Pancreas (tissue), 10 donors: Measurements from ENCODE around the gene SFRP5. TPM values are rescaled to one million over a fixed set of nuclear protein-coding genes. Genes with fewer than 3 reads are reported as not detected.

ENCODE experiments used
- ATAC-seq, 4 donors: fragments of 200-7000 bp; cut with Tn5 transposase; one replicate each; pipeline versions ENCODE4 v1.8.0 to v1.9.1; 2020; ENCODE audit warnings: mild to moderate bottlenecking in 4 of 4, moderate library complexity in 4 of 4
- DNase-seq, 6 donors: peaks; one replicate each; pipeline ENCODE4 v3.0.0-alpha.2; 2020
- FAIRE-seq: peaks from 2 replicates; lab custom pipeline; 2012; peaks lifted over from hg19 to GRCh38; lab: Jason Lieb, UNC
- H3K27ac ChIP-seq, 4 donors: fragments of 200-600 bp; sonication (generic); 1 replicate in 3 of 4; 2 replicates in 1 of 4; pipeline versions ENCODE4 v1.5.0 to v1.8.0; 2020
- H3K27me3 ChIP-seq, 4 donors: fragments of 200-600 bp; one replicate each; pipeline ENCODE4 v1.8.0; 2021
- H3K36me3 ChIP-seq, 3 donors: fragments of 200-600 bp; sonication (generic) in 1 of 3; one replicate each; pipeline versions ENCODE4 v1.5.0 to v1.8.0; 2020 to 2021
- H3K4me1 ChIP-seq, 3 donors: fragments of 200-600 bp; one replicate each; pipeline ENCODE4 v1.8.0; 2021
- H3K4me3 ChIP-seq, 4 donors: fragments of 200-600 bp; sonication (generic) in 2 of 4; one replicate each; pipeline versions ENCODE4 v1.5.0 to v1.8.0; 2020 to 2021
- H3K9me3 ChIP-seq, 4 donors: fragments of 200-600 bp; one replicate each; pipeline ENCODE4 v1.8.0; 2021
- WGBS, 2 donors: extraction: QIAGEN DNeasy Blood & Tissue Kit; methylation state at CpG; one replicate each; pipeline ENCODE4 v1.1.7; 2013; 5-methylcytosine and 5-hydroxymethylcytosine counted together
- intact Hi-C, 3 donors: fragments of 100-400 bp; cut with DNase I; formaldehyde crosslinking; loops; one replicate each; pipeline versions ENCODE4 v1.11.1 to v1.14.2; 2022
- polyA plus RNA-seq, 2 donors: library from polyadenylated mRNA; stranded (reverse); fragments of 200-250 nt; gene quantifications; one replicate each; pipeline ENCODE4 v1.2.3, GENCODE V29; 2013
- total RNA-seq, 6 donors: library from RNA; stranded (reverse); fragmentation: NEBNext Ultra II Directional in 4 of 6; extraction: Animal tissue kit (Norgen Biotek cat#: 25700) in 4 of 6; gene quantifications; one replicate each; pipeline versions ENCODE4 v1.2.1 to v1.2.4, GENCODE V29; 2021 to 2023
- TF ChIP-seq, protein P1 (sequence below), 4 donors: fragments of 200-600 bp; sonication (generic) in 3 of 4; IDR thresholded peaks; one replicate each; pipeline versions ENCODE4 v1.5.0 to v1.8.0; 2021; ENCODE audit warnings: antibody characterized with exemption in 4 of 4
- donor health status: healthy with polysubstance abuse.
- donor health status: DM: no; HTN: no; CAD: no; lungs with moderate emphysema.
- donor health status: DM: no; HTN: no; CAD: no.
- donor health status: control.
- donor health status: control.
- donor health status: Bipolar disorder and iron deficiency.
- donor health status: DM: yes; HTN: yes; CAD: no.
- donor health status: DM: no; HTN: no; CAD: no.
- donor health status: DM: no; HTN: no; CAD: no.
- donor health status: DM: yes; HTN: yes; CAD: no.

SFRP5 gene
- total and polyA plus RNA-seq, 8 donors = 59.8 to 180 (median 78.5) TPM

- intact Hi-C loops = no loop called here
- peaks cover 37 to 55% (median 40%) of the 10 kb centered on the region in 3 donors for H3K4me1 ChIP-seq
- DNase-seq = peak in 5 of 6 donors; percentile 81 to 85 (median 83)
These were observed 10.8 kb upstream of the SFRP5 start for GRCh38 chr10:97782455-97783228.

GRCh38 chr10:97781618-97782331 lies 10.0 kb upstream of the SFRP5 start:
- DNase-seq (peak in 1 of 6 donors; percentile 70), ATAC-seq (peak in 2 of 4 donors; percentile 28 to 43), FAIRE-seq (no peak)
- TF ChIP-seq, protein P1, sequence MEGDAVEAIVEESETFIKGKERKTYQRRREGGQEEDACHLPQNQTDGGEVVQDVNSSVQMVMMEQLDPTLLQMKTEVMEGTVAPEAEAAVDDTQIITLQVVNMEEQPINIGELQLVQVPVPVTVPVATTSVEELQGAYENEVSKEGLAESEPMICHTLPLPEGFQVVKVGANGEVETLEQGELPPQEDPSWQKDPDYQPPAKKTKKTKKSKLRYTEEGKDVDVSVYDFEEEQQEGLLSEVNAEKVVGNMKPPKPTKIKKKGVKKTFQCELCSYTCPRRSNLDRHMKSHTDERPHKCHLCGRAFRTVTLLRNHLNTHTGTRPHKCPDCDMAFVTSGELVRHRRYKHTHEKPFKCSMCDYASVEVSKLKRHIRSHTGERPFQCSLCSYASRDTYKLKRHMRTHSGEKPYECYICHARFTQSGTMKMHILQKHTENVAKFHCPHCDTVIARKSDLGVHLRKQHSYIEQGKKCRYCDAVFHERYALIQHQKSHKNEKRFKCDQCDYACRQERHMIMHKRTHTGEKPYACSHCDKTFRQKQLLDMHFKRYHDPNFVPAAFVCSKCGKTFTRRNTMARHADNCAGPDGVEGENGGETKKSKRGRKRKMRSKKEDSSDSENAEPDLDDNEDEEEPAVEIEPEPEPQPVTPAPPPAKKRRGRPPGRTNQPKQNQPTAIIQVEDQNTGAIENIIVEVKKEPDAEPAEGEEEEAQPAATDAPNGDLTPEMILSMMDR (IDR thresholded peaks at IDR 0.05) = no peak
- Histone ChIP-seq H3K4me3 (no peak overlapping the region), H3K27ac (peak overlapping the region; percentile 66 to 88 (median 74)), H3K4me1 (peaks cover 37 to 57% (median 40%) of the 10 kb centered on the region in 3 donors), H3K36me3 (no peaks in the 10 kb centered on the region), H3K9me3 (no peaks in the 10 kb centered on the region), H3K27me3 (no peaks in the 10 kb centered on the region)
- intact Hi-C loops = no loop called here
- WGBS, 2 donors = 26 to 28% methylated on average over 14 of the region's 14 CpGs

More at GRCh38 chr10:97782455-97783228, 10.8 kb upstream of the SFRP5 start:
- Histone ChIP-seq H3K27me3 (no peaks in the 10 kb centered on the region), H3K27ac (peak overlapping the region; percentile 66 to 88 (median 74)), H3K4me3 (no peak overlapping the region), H3K9me3 (no peaks in the 10 kb centered on the region), H3K36me3 (no peaks in the 10 kb centered on the region)
- WGBS, 2 donors = 21 to 23% methylated on average over 11 of the region's 11 CpGs
- FAIRE-seq = no peak
- peak; percentile 68 to 77 (median 69) for ATAC-seq
- TF ChIP-seq, protein P1 (IDR thresholded peaks at IDR 0.05) = no peak

- H3K36me3 ChIP-seq = no peaks in the 10 kb centered on the region
- 47 to 50% methylated on average over 6 to 7 of the region's 7 CpGs for WGBS, 2 donors
- FAIRE-seq (no peak), ATAC-seq (peak in 1 of 4 donors; percentile 4), DNase-seq (peak in 2 of 6 donors; percentile 20 to 34)
- H3K27ac ChIP-seq = peak overlapping the region; percentile 66 to 88 (median 74)
- intact Hi-C loops = no loop called here
- H3K27me3 ChIP-seq = no peaks in the 10 kb centered on the region
- peaks cover 37 to 59% (median 43%) of the 10 kb centered on the region in 3 donors for H3K4me1 ChIP-seq
- H3K9me3 ChIP-seq = no peaks in the 10 kb centered on the region
- no peak overlapping the region for H3K4me3 ChIP-seq
- TF ChIP-seq, protein P1 (IDR thresholded peaks at IDR 0.05) = no peak
These were observed 9.2 kb upstream of the SFRP5 start for GRCh38 chr10:97780841-97781617.

DNA sequence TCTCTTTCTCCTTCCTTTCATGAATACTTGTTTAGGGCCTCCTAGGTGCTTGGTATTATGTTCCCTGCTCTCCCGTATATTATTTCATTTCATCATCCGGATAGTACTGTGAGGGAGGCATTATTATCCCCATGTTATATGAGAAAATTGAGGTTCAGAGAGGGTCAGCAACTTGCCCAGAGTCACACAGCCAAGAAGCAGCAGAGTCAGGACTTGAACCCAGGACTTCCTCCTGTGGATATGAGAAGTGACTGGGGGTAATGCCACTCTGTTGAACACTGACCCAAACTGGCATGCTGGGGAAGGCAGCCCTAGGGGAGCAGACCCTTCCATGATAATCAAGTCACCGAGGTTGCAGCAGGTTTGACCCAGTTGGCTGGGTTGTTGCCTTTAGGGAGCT lies 8.2 kb upstream of the SFRP5 start:
- H3K27ac ChIP-seq = peak overlapping the region in 2 of 4 donors; percentile 70 to 88
- intact Hi-C loops = no loop called here
- H3K4me3 ChIP-seq = no peak overlapping the region
- no peaks in the 10 kb centered on the region for H3K36me3 ChIP-seq
- ATAC-seq (no peak), DNase-seq (no peak), FAIRE-seq (no peak)
- TF ChIP-seq, protein P1 (IDR thresholded peaks at IDR 0.05) = no peak
- WGBS, 2 donors = 82% methylated on average over 3 of the region's 3 CpGs
- no peaks in the 10 kb centered on the region for H3K27me3 ChIP-seq
- H3K4me1 ChIP-seq = peaks cover 34 to 64% (median 44%) of the 10 kb centered on the region in 3 donors
- H3K9me3 ChIP-seq = no peaks in the 10 kb centered on the region
